Choroid plexus epithelial cell (primary cell): Measurements from ENCODE around the gene FCGR3A.
A peak's percentile ranks its signal among the peaks of the same experiment; 100 is the strongest.

Experiments
- DNase-seq: peaks from one replicate; pipeline ENCODE4 v3.0.0-alpha.2; 2010; ENCODE audit warnings: low read depth
- H3K4me3 ChIP-seq: 2 replicates; pipeline ENCODE4 v1.5.1; 2011; ENCODE audit warnings: low read depth, mild to moderate bottlenecking, control low read depth, low read length, moderate library complexity
- CTCF ChIP-seq: conservative IDR thresholded peaks from 2 replicates; pipeline ENCODE4 v1.5.1; 2011; ENCODE audit warnings: low read depth, mild to moderate bottlenecking, control low read depth, inconsistent platforms, low read length, moderate library complexity

The FCGR3A gene

GRCh38 chr1:161502641-161503393 is 46.8 kb downstream of the FCGR3A start:
- TF ChIP-seq CTCF, result no peak
- DNase-seq, result peak; percentile 23
- H3K4me3 ChIP-seq, result no peak overlapping the region

- H3K4me3 ChIP-seq, result no peak overlapping the region
- no peak for DNase-seq
- no peak for TF ChIP-seq CTCF
Measured at GRCh38 chr1:161502181-161502580, 47.4 kb downstream of the FCGR3A start.

- H3K4me3 ChIP-seq, result no peak overlapping the region
- DNase-seq, result no peak
- no peak for TF ChIP-seq CTCF
Measured at GRCh38 chr1:161501234-161501633, 48.4 kb downstream of the FCGR3A start.

GRCh38 chr1:161499099-161500039 is 50.2 kb downstream of the FCGR3A start:
- DNase-seq, result no peak
- TF ChIP-seq CTCF, result no peak
- H3K4me3 ChIP-seq, result no peak overlapping the region

GRCh38 chr1:161498646-161499045 is 51.0 kb downstream of the FCGR3A start:
- no peak overlapping the region for H3K4me3 ChIP-seq
- no peak for DNase-seq
- no peak for TF ChIP-seq CTCF

- DNase-seq, result no peak
- H3K4me3 ChIP-seq, result no peak overlapping the region
- no peak for TF ChIP-seq CTCF
Measured at GRCh38 chr1:161497961-161498360, 51.7 kb downstream of the FCGR3A start.
